Hepatocyte (in vitro differentiated cells): Measurements from ENCODE around the gene TRPV2. TPM values are rescaled to one million over a fixed set of nuclear protein-coding genes. Genes with fewer than 3 reads are reported as not detected.
"Not testable (repeated sequence)": the region's sequence is repeated elsewhere in the genome, so short reads cannot be mapped to it uniquely, and the experiment has no call there.

Experiments used
- DNase-seq: peaks from one replicate; pipeline ENCODE4 v3.0.0-alpha.2; 2016; ENCODE audit warnings: low spot score
- H2AFZ ChIP-seq: fragments of 200-600 bp; sonication (generic); 2 replicates; pipeline ENCODE4 v1.6.0; 2016; ENCODE audit warnings: antibody characterized with exemption, mild to moderate bottlenecking
- H3K27ac ChIP-seq: fragments of 200-600 bp; sonication (generic); 2 replicates; pipeline ENCODE4 v1.5.1; 2016; ENCODE audit warnings: mild to moderate bottlenecking
- H3K27me3 ChIP-seq: fragments of 200-600 bp; sonication (generic); 2 replicates; pipeline ENCODE4 v1.6.1; 2016
- H3K36me3 ChIP-seq: fragments of 200-600 bp; sonication (generic); replicated peaks from 2 replicates; pipeline ENCODE4 v1.5.1; 2016; ENCODE audit warnings: low read depth; ENCODE audit not compliant: insufficient read depth
- H3K4me1 ChIP-seq: fragments of 200-600 bp; sonication (generic); 2 replicates; pipeline ENCODE4 v1.5.1; 2016; ENCODE audit warnings: mild to moderate bottlenecking, moderate library complexity; ENCODE audit not compliant: insufficient read depth
- H3K4me2 ChIP-seq: fragments of 200-600 bp; sonication (generic); 2 replicates; pipeline ENCODE4 v1.6.0; 2016
- H3K4me3 ChIP-seq: fragments of 200-600 bp; sonication (generic); 2 replicates; pipeline ENCODE4 v1.5.1; 2016; ENCODE audit warnings: mild to moderate bottlenecking
- H3K79me2 ChIP-seq: fragments of 200-600 bp; sonication (generic); 2 replicates; pipeline ENCODE4 v1.6.0; 2017; ENCODE audit warnings: mild to moderate bottlenecking
- H3K9me2 ChIP-seq: fragments of 200-600 bp; sonication (generic); replicated peaks from 2 replicates; pipeline ENCODE4 v1.6.0; 2017; ENCODE audit warnings: mild to moderate bottlenecking; ENCODE audit not compliant: insufficient read depth
- H3K9me3 ChIP-seq: fragments of 200-600 bp; sonication (generic); 2 replicates; pipeline ENCODE4 v1.5.1; 2016; ENCODE audit warnings: low read depth, mild to moderate bottlenecking
- H4K20me1 ChIP-seq: fragments of 200-600 bp; sonication (generic); 2 replicates; pipeline ENCODE4 v1.6.0; 2016; ENCODE audit warnings: mild to moderate bottlenecking; ENCODE audit not compliant: insufficient read depth, poor library complexity, severe bottlenecking
- EZH2 ChIP-seq: fragments of 200-600 bp; sonication (generic); IDR thresholded peaks from 2 replicates; pipeline ENCODE4 v1.6.1; 2016; ENCODE audit warnings: antibody characterized with exemption, mild to moderate bottlenecking, borderline replicate concordance
- EZH2phosphoT487 ChIP-seq: fragments of 200-600 bp; sonication (generic); IDR thresholded peaks from one replicate; pipeline ENCODE4 v1.6.1; 2018; ENCODE audit warnings: antibody characterized with exemption, mild to moderate bottlenecking, low read depth, moderate library complexity; ENCODE audit not compliant: unreplicated experiment, severe bottlenecking
- WGBS: methylation state at CpG from one replicate; pipeline ENCODE4 v1.1.6; 2016; ENCODE audit warnings: low lambda C conversion rate; ENCODE audit errors: missing lambda C conversion rate; 5-methylcytosine and 5-hydroxymethylcytosine counted together
- polyA plus RNA-seq: library from polyadenylated mRNA; unstranded; fragments of >200 nt; fragmentation: Nextera tagmentation; extraction: Ambion mirVana; gene quantifications from 2 replicates; pipeline ENCODE4 v1.2.1, GENCODE V29; 2016
- total RNA-seq: library from RNA; depleted of rRNA; stranded (reverse); fragments of >200 nt; gene quantifications from 2 replicates; pipeline ENCODE4 v1.2.3, GENCODE V29; 2014
- TF ChIP-seq, protein P1 (sequence below): fragments of 200-600 bp; sonication (generic); IDR thresholded peaks from 2 replicates; pipeline ENCODE4 v1.5.1; 2016; ENCODE audit warnings: antibody characterized with exemption, mild to moderate bottlenecking; ENCODE audit not compliant: poor library complexity

Gene TRPV2
- total and polyA plus RNA-seq, 2 experiments from 2014 or later, result 7.7 to 10.1 TPM

DNA sequence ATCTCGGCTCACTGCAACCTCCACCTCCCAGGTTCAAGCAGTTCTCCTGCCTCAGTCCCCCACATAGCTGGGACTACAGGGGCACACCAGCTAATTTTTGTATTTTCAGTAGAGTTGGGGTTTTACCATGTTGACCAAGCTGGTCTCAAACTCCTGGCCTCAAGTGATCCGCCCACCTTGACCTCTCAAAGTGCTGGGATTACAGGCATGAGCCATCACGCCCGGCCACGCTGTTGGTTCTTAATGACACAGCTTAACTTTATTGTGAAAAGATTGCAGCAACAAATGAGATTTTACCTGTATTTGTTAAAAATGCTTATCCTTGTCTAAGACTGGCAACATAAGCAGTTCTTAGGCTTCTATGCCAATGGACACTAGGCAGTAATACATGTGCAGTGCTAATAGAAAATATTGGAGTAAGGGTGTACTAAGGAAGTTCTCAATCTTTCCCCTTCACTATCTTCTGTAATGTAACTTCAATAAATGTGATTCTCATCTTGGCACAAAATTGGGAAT is 31.5 kb upstream of the TRPV2 start:
- no peak overlapping the region for H3K4me3 ChIP-seq
- H3K36me3 ChIP-seq, result peaks cover 8% of the 10 kb centered on the region
- peaks cover 30% of the 10 kb centered on the region for H4K20me1 ChIP-seq
- H2AFZ ChIP-seq, result no peak overlapping the region
- no peaks in the 10 kb centered on the region for H3K27me3 ChIP-seq
- H3K4me1 ChIP-seq, result peaks cover 13% of the 10 kb centered on the region
- WGBS, result 87% methylated on average over 5 of the region's 5 CpGs
- peaks cover 35% of the 10 kb centered on the region for H3K79me2 ChIP-seq
- H3K4me2 ChIP-seq, result peak overlapping the region; percentile 71
- H3K9me3 ChIP-seq, result no peaks in the 10 kb centered on the region
- TF ChIP-seq EZH2, result no peak
- no peak for TF ChIP-seq EZH2phosphoT487
- TF ChIP-seq, protein P1, sequence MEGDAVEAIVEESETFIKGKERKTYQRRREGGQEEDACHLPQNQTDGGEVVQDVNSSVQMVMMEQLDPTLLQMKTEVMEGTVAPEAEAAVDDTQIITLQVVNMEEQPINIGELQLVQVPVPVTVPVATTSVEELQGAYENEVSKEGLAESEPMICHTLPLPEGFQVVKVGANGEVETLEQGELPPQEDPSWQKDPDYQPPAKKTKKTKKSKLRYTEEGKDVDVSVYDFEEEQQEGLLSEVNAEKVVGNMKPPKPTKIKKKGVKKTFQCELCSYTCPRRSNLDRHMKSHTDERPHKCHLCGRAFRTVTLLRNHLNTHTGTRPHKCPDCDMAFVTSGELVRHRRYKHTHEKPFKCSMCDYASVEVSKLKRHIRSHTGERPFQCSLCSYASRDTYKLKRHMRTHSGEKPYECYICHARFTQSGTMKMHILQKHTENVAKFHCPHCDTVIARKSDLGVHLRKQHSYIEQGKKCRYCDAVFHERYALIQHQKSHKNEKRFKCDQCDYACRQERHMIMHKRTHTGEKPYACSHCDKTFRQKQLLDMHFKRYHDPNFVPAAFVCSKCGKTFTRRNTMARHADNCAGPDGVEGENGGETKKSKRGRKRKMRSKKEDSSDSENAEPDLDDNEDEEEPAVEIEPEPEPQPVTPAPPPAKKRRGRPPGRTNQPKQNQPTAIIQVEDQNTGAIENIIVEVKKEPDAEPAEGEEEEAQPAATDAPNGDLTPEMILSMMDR, result no peak
- DNase-seq, result no peak
- no peaks in the 10 kb centered on the region for H3K9me2 ChIP-seq
- no peak overlapping the region for H3K27ac ChIP-seq

DNA sequence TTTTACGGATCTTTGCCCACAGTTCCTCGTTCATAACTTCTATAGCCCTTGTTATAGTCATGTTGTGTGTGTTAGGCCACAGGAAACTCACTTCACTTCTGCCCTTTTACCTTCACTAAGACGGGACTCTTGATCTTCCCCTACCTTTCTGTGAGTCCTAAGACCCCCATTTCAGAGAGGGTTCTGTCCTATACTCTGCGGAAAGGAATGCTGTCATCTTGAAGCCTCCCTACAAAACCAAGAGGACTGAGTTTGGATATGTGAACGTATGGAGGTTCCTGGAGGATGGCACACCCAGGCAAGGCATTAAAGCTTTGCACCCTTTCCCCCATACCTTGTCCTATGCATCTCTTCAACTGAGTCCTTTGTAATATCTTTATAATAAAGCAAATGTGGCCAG is 30.8 kb upstream of the TRPV2 start:
- 91% methylated on average over 5 of the region's 5 CpGs for WGBS
- Histone ChIP-seq H3K4me1 (peaks cover 13% of the 10 kb centered on the region), H3K79me2 (peaks cover 35% of the 10 kb centered on the region), H3K4me2 (no peak overlapping the region), H3K4me3 (no peak overlapping the region), H3K27me3 (no peaks in the 10 kb centered on the region), H4K20me1 (peaks cover 30% of the 10 kb centered on the region), H3K9me2 (no peaks in the 10 kb centered on the region), H3K36me3 (peaks cover 8% of the 10 kb centered on the region), H2AFZ (no peak overlapping the region), H3K9me3 (no peaks in the 10 kb centered on the region), H3K27ac (no peak overlapping the region)
- TF ChIP-seq EZH2, result no peak
- TF ChIP-seq, protein P1, result no peak
- TF ChIP-seq EZH2phosphoT487, result no peak
- no peak for DNase-seq

DNA sequence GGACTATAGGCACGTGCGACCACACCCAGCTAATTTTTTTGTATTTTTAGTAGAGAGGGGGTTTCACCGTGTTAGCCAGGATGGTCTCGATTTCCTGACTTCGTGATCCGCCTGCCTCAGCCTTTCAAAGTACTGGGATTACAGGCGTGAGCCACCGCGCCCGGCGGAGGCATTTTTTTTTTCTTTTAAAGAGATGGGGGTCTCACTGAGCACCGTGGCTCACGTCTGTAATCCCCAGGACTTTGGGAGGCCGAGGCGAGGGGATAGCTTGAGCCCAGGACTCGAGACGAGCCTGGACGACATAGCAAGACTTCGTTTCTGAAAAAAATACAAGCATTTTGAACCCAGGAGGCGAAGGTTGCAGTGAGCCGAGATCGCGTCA is 29.3 kb upstream of the TRPV2 start:
- H3K36me3 ChIP-seq, DNase-seq, H3K4me3 ChIP-seq, H3K9me3 ChIP-seq, H3K9me2 ChIP-seq, H3K27me3 ChIP-seq: not testable (repeated sequence)
- H3K4me1 ChIP-seq, result peaks cover 13% of the 10 kb centered on the region
- 56% methylated on average over 22 of the region's 23 CpGs for WGBS
- peaks cover 35% of the 10 kb centered on the region for H3K79me2 ChIP-seq
- peak overlapping the region; percentile 78 for H3K27ac ChIP-seq
- peak overlapping the region; percentile 83 for H3K4me2 ChIP-seq
- peak overlapping the region; percentile 91 for H2AFZ ChIP-seq
- H4K20me1 ChIP-seq, result peaks cover 30% of the 10 kb centered on the region

DNA sequence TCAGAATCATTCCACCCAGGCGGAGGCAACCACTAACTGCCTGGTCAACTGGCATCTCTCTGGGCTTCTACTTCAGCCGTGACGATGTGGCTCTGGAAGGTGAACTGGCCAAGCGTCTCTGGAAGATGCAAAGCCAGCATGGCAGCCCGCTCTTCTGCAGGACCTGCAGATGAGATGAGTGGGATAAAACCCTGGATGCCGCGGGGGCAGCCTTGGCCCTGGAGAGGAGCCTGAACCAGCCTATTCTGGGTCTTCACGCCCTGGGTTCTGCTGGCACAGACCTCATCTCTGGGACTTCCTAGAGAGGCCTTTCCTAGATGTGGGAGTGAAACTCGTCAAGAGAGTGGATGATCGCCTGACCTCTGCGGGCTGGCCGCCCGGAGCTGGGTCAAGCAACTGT is 23.9 kb upstream of the TRPV2 start:
- TF ChIP-seq EZH2 (no peak), EZH2phosphoT487 (no peak)
- TF ChIP-seq, protein P1, result no peak
- H3K4me1 ChIP-seq, result no peaks in the 10 kb centered on the region
- no peak overlapping the region for H3K27ac ChIP-seq
- no peaks in the 10 kb centered on the region for H3K9me2 ChIP-seq
- WGBS, result 96% methylated on average over 13 of the region's 13 CpGs
- H4K20me1 ChIP-seq, result no peaks in the 10 kb centered on the region
- no peak overlapping the region for H3K4me2 ChIP-seq
- no peak overlapping the region for H2AFZ ChIP-seq
- no peaks in the 10 kb centered on the region for H3K36me3 ChIP-seq
- H3K79me2 ChIP-seq, result no peaks in the 10 kb centered on the region
- no peak for DNase-seq
- no peaks in the 10 kb centered on the region for H3K27me3 ChIP-seq
- no peak overlapping the region for H3K4me3 ChIP-seq
- H3K9me3 ChIP-seq, result no peaks in the 10 kb centered on the region

DNA sequence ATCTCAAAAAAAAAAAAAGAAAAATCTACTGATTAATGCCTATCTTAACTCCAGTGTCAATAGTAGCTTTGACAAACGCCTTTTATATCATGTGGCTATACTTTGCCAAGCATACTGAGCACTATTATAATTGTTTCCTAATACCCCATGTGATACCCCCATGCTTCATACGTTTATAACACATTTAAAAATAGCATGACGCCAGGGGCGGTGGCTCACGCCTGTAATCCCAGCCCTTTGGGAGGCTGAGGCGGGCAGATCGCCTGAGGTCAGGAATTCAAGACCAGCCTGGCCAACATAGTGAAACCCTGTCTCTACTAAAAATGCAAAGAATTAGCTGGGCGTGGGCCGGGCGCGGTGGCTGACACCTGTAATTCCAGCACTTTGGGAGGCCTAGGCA is 22.9 kb upstream of the TRPV2 start:
- not testable (repeated sequence) for H4K20me1 ChIP-seq, H3K27ac ChIP-seq, H3K9me2 ChIP-seq, H3K36me3 ChIP-seq, H3K4me2 ChIP-seq, H3K4me1 ChIP-seq, H2AFZ ChIP-seq, H3K79me2 ChIP-seq, H3K9me3 ChIP-seq, H3K4me3 ChIP-seq, H3K27me3 ChIP-seq, DNase-seq
- WGBS, result 91% methylated on average over 11 of the region's 11 CpGs

DNA sequence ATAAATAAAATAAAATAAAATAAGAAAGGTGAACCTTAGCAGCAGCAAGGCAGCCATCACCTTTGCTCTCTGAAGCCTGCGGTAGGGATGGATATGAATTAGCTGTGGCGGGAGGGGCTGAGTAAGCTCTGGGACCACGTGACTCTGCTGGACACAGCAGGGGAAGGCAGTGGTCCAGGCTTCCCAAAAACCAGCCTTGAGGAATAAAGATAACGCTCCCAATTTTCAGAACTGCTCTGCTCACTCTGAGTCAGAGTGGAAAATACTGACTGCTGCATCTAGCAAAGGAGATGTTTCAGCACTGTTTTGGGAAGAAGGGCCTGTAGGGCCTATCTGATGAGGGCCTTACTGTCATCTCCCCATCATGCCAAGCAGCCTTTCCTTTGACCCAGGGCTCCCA is 19.5 kb upstream of the TRPV2 start:
- not testable (repeated sequence) for H3K4me3 ChIP-seq, H3K9me2 ChIP-seq, H3K9me3 ChIP-seq, H4K20me1 ChIP-seq, H3K79me2 ChIP-seq, H3K4me1 ChIP-seq, H3K27me3 ChIP-seq, H2AFZ ChIP-seq, H3K27ac ChIP-seq, H3K4me2 ChIP-seq, H3K36me3 ChIP-seq, DNase-seq
- WGBS, result 63% methylated on average over 4 of the region's 4 CpGs
